K562 treated with DMSO at 1 percent for 12 hours (cell line): ENCODE results near the gene SRSF5. TPM values are rescaled to one million over a fixed set of nuclear protein-coding genes. Genes with fewer than 3 reads are reported as not detected.

Source experiments
- total RNA-seq: library from RNA; unstranded; fragments of 300-600 nt; gene quantifications from 2 replicates; pipeline ENCODE4 v1.2.3, GENCODE V29; 2022; ENCODE audit not compliant: insufficient read depth

The SRSF5 gene
- total RNA-seq, result 199 and 259 TPM in 2 replicates

DNA sequence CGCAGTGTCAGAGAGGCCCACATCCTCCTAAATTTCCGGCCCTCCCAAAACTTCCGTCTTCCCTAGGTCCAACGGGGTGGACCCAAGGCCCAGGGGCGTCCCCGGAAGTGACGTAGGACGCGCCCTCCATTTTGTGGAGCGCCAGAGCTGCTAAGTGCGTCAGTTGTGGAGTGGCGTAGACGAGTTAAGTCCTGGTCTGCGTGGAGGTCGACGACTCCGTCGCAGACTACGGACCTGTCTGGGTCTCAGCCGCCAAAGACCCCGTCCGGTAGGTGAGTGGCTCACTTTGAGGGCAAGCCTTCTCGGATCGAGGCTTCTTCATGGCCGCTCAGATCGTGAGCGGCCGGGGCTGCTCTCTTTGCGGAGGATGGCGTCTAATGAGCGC, at the start of gene SRSF5:
Gene SRSF5, plus strand, starts transcription at position 159 of the 385 bp plus-strand sequence. CDS start 1,015 bp downstream, outside the sequence.

DNA sequence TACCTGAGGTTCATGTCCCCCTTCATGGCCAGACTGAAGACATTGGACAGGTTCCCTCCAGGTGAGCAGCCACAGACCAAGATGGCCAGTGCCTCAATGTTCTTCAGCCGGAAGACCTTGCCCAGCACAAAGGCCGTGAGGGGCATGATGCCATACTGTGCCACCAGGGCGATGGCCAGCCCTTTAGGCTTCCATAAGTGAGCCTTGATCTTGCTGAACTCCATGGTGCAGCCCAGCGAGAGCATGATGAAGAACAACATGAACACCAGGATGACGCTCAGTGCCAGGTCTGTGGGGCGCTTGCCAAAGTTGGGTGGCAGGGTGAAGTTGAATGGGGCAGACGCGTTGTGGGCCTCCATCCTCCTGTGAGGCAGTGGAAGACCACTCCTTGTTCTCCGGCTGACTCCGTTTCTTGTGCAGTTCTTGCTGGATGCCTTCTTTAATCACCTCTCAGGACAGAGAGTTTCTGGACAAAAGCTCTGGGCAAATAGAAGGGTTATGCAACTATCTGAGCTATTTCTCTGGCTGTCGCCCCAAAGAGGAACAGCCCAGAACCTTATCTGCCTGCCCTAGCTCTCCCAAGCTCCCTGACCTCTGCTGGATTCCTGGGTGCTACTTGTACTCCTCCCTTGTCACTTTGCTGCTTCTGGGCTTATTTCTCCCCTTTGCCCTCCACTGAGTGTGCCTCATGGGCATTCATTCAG, 30.0 kb downstream of the SRSF5 start, which contains the start of gene SLC10A1:
Gene SLC10A1, minus strand, starts transcription at position 445 of the 704 bp plus-strand sequence. Its CDS starts 86 bp downstream, at position 359.

Other genes starting within 250 kb of the SRSF5 start
- not detected in 2 replicates for gene CCDC177, start 192.3 kb upstream of the SRSF5 start, total RNA-seq
- 3.3 and 9.6 TPM in 2 replicates for gene SUSD6, start 155.5 kb upstream of the SRSF5 start, total RNA-seq
- not detected in 2 replicates for gene SLC10A1, start 30.1 kb downstream of the SRSF5 start, total RNA-seq
- gene SMOC1, start 112.3 kb downstream of the SRSF5 start, total RNA-seq, result not detected in 2 replicates